G401 (cell line): ENCODE data around the gene CCDC200. TPM values are rescaled to one million over a fixed set of nuclear protein-coding genes. Genes with fewer than 3 reads are reported as not detected.
"Not testable (repeated sequence)": the region's sequence is repeated elsewhere in the genome, so short reads cannot be mapped to it uniquely, and the experiment has no call there.

ENCODE experiments used
- DNase-seq: peaks from one replicate; pipeline ENCODE4 v3.0.0-alpha.2; 2015; ENCODE audit warnings: low spot score
- in situ Hi-C: cut with HindIII; loops from 2 replicates; pipeline ENCODE4 v1.10.0; 2016; ENCODE audit warnings: low sequenced_read_pairs, mixed read lengths
- total RNA-seq: library from RNA; depleted of rRNA; stranded (reverse); fragments of >200 nt; shearing (Covaris generic); gene quantifications from 2 replicates; pipeline ENCODE4 v1.2.3, GENCODE V29; 2014; rRNA removed

The CCDC200 gene
- total RNA-seq = not detected in 2 replicates

DNA sequence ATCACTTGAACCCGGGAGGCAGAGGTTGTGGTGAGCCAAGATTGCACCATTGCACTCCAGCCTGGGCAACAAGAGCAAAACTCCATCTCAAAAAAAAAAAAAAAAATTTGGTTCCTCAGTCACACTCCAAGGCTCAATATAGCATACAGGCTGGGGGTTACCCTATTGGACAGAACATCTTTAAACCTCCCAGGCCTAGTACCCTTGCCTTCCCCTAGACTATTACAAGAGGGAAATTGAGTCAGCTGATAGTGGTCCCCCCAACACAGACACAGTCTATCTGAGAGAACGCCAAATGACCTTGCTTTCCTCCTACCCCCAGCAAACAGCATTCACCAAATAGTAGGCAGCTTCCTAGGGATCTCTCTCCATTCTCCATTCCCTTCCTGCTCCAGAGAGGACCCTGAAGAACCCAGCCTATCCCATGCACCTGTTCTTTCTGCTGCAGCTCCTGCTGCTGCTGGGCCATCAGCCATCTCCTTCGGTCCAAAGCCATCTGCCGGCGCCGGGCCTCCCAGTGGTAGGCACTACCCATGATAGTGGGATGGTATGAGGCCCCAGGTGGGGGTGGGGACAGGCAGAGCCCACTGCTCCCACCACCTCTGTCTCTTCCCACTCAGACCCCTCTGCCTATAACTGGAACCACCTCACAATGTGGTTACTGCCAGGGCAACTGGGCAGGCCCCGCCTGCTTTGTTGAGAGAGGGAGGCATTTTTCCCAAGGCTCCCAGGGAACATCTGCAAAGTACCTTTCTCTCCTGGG is at the start of gene CCDC200:
TSS of gene CCDC200 (minus strand) at position 604 of the 763 bp plus-strand sequence. CDS start at position 535, 69 bp downstream.
- in situ Hi-C loops, DNase-seq: not testable (repeated sequence)

DNA sequence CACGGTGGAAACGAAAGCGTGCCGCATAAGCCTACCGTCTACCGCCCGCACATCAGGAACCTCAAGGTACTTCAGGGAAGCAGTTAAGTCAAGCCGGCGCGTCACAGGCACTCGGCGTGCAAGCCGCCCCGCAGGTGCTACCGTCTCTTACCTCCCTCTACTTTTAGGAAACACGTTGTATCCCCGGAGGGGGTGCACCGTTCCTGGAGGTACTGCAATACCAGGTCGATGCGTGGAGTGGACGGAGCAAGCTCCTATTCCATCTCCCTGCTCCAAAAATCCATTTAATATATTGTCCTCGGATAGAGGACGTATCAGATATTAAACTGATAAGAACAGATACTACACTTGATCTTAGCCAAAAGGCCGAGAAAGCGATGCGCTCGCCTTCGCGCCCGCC is 44.5 kb upstream of the CCDC200 start:
- DNase-seq, in situ Hi-C loops: not testable (repeated sequence)

DNA sequence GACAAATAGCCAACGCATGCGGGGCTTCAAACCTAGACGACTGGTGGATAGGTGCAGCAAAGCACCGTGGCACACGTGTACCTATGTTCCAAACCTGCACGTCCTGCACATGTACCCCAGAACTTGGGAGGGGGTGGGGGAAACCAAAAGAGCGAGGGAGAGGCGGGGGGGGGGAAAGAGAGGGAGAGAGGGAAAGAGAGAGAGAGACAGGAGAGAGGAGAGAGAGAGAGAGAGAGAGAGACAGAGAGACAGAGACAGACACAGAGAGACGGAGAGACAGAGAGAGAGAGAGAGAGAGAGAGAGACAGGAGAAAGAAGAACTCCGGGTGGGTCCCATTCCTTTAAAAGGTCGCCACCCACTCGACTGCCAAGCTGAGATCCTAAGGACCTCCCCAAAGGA is 44.1 kb upstream of the CCDC200 start:
- in situ Hi-C loops, DNase-seq: not testable (repeated sequence)

DNA sequence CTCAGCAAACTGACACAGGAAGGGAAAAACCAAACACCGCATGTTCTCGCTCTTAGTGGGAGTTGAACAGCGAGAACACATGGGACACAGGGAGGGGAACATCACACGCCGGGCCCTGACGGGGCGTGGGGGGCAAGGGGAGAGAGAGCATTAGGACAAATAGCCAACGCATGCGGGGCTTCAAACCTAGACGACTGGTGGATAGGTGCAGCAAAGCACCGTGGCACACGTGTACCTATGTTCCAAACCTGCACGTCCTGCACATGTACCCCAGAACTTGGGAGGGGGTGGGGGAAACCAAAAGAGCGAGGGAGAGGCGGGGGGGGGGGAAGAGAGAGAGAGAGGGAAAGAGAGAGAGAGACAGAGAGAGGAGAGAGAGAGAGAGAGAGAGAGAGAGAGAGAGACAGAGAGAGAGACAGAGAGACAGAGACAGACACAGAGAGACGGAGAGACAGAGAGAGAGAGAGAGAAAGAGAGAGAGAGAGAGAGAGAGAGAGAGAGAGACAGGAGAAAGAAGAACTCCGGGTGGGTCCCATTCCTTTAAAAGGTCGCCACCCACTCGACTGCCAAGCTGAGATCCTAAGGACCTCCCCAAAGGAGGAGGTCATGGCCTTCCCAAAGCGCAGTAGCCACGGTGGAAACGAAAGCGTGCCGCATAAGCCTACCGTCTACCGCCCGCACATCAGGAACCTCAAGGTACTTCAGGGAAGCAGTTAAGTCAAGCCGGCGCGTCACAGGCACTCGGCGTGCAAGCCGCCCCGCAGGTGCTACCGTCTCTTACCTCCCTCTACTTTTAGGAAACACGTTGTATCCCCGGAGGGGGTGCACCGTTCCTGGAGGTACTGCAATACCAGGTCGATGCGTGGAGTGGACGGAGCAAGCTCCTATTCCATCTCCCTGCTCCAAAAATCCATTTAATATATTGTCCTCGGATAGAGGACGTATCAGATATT is 42.4 kb upstream of the CCDC200 start:
- DNase-seq, in situ Hi-C loops: not testable (repeated sequence)

DNA sequence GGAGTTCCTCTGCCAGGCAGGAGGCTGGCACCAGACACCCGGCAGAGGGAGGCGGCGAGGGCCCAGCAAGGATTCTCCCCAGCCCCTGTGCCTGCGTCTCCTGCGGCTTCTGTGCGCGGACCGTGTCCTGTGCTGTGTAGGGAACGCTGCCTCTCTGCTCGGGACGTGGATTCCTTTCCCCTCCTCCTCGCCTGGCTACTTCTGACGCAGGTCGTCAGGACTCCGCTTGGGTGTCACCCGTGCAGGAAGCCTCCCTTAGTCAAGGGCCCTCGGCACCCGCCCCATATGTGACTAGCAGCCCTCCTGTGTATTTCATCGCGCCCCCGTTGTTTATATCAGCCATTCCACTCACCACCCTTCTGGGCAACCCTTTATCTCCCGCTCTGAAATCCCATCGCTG is 18.0 kb upstream of the CCDC200 start:
- DNase-seq = not testable (repeated sequence)

DNA sequence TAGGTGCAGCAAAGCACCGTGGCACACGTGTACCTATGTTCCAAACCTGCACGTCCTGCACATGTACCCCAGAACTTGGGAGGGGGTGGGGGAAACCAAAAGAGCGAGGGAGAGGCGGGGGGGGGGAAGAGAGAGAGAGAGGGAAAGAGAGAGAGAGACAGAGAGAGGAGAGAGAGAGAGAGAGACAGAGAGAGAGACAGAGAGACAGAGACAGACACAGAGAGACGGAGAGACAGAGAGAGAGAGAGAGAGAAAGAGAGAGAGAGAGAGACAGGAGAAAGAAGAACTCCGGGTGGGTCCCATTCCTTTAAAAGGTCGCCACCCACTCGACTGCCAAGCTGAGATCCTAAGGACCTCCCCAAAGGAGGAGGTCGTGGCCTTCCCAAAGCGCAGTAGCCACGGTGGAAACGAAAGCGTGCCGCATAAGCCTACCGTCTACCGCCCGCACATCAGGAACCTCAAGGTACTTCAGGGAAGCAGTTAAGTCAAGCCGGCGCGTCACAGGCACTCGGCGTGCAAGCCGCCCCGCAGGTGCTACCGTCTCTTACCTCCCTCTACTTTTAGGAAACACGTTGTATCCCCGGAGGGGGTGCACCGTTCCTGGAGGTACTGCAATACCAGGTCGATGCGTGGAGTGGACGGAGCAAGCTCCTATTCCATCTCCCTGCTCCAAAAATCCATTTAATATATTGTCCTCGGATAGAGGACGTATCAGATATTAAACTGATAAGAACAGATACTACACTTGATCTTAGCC is 12.4 kb upstream of the CCDC200 start:
- in situ Hi-C loops, DNase-seq: not testable (repeated sequence)

More for the DNA sequence above, 18.0 kb upstream of the CCDC200 start:
- in situ Hi-C loops = not testable (repeated sequence)

DNA sequence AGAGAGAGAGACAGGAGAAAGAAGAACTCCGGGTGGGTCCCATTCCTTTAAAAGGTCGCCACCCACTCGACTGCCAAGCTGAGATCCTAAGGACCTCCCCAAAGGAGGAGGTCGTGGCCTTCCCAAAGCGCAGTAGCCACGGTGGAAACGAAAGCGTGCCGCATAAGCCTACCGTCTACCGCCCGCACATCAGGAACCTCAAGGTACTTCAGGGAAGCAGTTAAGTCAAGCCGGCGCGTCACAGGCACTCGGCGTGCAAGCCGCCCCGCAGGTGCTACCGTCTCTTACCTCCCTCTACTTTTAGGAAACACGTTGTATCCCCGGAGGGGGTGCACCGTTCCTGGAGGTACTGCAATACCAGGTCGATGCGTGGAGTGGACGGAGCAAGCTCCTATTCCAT is 11.2 kb upstream of the CCDC200 start:
- in situ Hi-C loops, DNase-seq: not testable (repeated sequence)

DNA sequence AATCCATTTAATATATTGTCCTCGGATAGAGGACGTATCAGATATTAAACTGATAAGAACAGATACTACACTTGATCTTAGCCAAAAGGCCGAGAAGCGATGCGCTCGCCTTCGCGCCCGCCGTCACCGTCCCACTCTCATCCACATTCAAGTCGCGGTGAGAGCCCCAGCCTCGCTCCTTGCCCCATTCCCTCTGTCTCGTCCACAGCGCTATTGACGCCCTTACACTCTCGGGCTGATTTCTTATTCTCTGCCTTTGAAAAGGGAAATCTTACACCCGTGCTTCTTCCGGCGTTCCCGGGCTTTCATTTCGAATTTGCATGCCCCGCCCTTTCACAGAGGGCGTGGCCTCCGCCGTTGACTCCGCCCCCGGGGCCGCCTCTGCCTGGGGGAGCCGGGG is 5.5 kb upstream of the CCDC200 start, which contains the start of gene RNU2-1:
TSS of gene RNU2-1 (minus strand) at position 101 of the 400 bp plus-strand sequence.
- in situ Hi-C loops = not testable (repeated sequence)

DNA sequence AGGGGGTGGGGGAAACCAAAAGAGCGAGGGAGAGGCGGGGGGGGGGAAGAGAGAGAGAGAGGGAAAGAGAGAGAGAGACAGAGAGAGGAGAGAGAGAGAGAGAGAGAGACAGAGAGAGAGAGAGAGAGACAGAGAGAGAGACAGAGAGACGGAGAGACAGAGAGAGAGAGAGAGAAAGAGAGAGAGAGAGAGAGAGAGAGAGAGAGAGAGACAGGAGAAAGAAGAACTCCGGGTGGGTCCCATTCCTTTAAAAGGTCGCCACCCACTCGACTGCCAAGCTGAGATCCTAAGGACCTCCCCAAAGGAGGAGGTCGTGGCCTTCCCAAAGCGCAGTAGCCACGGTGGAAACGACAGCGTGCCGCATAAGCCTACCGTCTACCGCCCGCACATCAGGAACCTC is 4.8 kb upstream of the CCDC200 start:
- in situ Hi-C loops, DNase-seq: not testable (repeated sequence)

More for the DNA sequence above, 5.5 kb upstream of the CCDC200 start, which contains the start of gene RNU2-1:
- not testable (repeated sequence) for DNase-seq

DNA sequence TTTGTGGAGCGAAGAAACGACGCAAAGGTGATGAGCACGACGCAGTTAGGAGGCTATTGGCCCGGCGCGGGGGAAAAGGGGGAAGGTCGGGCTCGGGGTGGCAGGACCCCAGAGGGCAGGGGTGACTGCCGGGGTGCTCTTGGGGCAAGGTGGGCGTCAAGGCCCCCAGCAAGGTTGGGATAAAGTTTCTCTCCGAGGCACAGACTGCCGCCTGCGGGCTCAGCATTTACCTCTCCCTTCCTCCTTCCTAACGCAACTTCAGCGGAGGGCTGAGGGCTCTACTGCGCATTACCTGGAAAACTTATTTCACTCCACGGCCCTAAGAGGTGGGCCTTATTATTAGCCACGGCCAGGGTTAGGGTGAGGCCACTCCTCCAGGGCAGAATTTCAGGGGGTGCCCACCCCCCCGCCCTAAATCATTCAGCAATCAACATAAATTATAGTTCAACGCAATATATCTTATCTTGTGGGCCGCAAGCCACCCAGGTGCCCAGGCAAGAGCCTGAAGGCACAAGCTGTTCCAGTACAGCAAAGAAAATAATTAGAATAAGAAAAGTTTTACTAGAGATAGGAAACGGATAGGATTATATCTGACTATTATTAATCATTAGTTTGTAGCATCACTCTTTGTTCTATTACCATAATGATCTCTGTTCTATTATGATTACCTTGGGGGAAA is 3.7 kb upstream of the CCDC200 start:
- DNase-seq, in situ Hi-C loops: not testable (repeated sequence)

DNA sequence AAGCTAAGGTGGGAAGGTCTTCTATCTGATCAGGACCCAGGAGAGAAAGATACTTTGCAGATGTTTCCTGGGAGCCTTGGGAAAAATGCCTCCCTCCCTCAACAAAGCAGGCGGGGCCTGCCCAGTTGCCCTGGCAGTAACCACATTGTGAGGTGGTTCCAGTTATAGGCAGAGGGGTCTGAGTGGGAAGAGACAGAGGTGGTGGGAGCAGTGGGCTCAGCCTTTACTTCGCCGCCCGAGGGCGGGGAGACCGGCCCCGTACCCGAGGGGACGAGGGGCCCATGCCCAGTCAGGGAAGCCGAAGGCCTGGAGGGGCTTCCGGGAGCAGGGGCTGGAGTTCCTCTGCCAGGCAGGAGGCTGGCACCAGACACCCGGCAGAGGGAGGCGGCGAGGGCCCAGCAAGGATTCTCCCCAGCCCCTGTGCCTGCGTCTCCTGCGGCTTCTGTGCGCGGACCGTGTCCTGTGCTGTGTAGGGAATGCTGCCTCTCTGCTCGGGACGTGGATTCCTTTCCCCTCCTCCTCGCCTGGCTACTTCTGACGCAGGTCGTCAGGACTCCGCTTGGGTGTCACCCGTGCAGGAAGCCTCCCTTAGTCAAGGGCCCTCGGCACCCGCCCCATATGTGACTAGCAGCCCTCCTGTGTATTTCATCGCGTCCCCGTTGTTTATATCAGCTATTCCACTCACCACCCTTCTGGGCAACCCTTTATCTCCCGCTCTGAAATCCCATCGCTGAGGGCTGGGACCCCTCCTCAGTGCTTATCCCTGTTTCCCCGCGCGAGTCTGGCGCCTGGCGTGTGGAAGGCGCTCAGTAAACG is 3.0 kb upstream of the CCDC200 start:
- DNase-seq, in situ Hi-C loops: not testable (repeated sequence)

DNA sequence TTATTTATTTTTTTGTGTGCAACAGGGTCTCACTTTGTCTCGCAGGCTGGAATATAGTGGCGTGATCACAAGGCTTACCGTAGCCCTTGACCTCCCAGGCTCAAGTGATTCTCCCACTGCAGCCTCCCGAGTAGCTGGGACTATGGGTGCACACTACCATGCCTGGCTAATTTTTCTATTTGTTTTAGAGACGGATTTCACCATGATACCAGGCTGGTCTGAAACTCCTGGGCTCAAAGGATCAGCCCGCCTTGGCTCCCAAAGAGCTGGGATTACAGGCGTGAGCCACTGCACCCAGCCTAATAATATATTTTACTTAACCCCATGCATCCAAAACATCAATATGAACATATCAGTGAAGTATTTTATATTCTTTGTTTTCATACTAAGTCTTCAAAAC is 2.0 kb downstream of the CCDC200 start:
- in situ Hi-C loops = no loop called here
- no peak for DNase-seq

DNA sequence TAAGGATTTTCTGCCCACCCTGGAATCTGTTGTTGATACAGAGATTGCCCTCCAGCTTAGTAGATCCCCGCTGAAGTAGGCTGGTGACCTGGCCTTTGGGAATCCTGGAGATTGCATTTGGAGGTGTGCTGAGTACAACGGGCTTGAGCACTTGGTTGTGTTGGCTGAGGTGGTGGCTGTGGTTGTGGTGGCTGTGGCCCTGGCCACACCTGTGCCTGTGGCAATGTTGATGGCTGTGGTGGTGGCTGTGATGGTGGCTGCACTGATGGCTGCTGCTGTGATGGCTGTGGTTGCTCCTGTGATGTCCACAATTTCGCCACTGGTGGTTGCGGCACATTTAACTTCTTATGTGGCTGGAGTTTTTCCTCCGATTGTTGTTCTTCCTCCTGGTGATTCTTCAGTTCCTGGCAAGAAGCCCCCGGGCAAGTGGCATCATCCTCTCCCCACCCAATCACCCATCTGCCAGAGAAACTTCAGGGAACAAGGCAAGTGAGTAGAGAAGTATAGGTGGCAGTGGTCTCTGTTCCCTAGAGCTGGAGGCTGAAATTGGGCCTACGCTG is 4.2 kb downstream of the CCDC200 start:
- DNase-seq = no peak
- in situ Hi-C loops = no loop called here

DNA sequence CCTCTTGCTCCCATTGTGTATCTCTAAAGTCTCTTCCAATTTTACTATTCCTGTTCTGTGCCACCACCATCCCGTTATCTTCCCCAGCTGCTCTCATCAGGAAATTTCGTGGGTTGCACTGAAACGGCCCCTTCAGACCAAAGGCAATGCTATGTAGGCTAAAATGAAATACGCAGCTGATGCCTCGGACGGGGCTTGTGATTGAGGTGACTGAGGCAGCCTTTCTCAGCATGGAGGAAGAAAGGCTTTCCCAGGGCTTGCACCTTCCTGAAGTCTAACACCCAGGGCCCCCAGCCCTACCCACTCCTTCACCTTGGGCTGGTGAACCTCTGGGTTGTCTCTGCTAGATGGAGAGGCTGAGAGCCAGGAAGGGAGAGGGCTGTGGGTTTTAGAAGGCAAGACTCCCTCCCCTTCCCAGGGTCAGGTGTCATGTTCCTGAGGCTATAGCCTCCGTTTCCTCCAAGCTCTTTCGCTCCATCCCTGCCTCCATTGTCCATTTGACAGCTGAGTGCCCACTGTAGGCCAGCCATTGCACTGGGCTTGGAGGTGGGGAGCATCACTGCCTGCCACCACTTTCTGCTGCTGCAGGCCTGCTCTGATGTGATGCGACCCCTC is 7.8 kb downstream of the CCDC200 start:
- no peak for DNase-seq
- in situ Hi-C loops = no loop called here

DNA sequence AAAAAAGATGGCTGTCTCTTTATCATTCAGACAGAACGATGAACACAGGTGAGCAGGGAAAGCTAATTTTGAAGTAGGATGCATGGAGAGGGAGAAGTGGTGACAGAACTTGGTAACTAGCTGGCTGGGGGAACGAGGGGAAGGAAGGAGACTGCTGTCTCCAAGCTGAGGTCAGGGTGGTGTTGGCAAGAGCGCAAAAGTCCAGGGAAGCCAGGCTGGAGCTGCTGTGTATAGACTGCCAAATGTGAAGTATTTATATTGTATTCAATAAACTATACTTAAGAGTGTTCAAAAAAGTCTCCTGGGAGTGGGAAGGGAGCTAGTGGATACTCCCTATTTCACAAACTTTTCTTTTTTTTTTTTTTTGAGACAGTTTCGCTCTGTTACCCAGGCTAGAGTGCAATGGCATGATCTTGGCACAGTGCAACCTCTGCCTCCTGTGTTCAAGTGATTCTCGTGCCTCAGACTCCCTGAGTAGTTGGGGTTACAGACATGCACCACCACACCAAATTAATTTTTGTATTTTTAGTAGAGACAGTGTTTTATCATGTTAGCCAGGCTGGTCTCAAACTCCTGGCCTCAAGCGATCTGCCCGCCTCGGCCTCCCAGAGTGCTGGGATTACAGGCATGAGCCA is 8.6 kb downstream of the CCDC200 start:
- in situ Hi-C loops = no loop called here
- DNase-seq = no peak

DNA sequence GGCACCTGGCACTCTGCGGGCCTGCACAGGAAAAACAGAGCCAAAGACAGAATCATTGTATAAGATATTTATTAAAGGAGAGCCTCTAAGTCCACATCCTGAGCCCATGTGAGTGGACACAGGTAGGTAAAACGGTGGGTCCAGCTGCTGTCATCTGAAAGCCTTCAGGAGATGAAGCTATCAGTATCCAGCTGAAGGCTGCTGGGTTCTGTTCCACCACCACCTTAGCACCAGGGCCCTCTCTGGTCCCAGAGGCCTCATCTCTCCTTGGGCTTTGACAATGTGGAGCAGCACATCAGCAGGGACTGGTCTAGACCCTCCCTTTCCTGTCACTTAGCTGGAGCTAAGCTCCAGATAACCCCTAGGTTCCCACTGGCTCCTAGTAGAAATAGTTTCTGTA is 9.4 kb downstream of the CCDC200 start:
- DNase-seq = no peak
- in situ Hi-C loops = no loop called here
